ENCODE results near the gene HSCB. TPM values are rescaled to one million over a fixed set of nuclear protein-coding genes. Genes with fewer than 3 reads are reported as not detected.

HSCB gene
- total and polyA plus RNA-seq, 2 of the 4 experiments (the other 2 are of a cell fraction) = 5.4 to 13.2 TPM

GRCh38 chr22:28792491-28793383, 50.9 kb downstream of the HSCB start:
- DNase-seq = no peak
- H3K18ac ChIP-seq (ENCODE audit: low read depth, low read length) = no peak overlapping the region
- peaks cover 3% of the 10 kb centered on the region; the same call in 1 of the 2 replicates for H3K4me1 ChIP-seq (ENCODE audit: control insufficient read depth, insufficient read depth, low read length)
- H4K20me1 ChIP-seq (ENCODE audit: insufficient read depth, low read length) = peaks cover 43% of the 10 kb centered on the region
- dilution Hi-C loops (cut with HindIII; ENCODE audit: low sequenced_read_pairs, unreplicated experiment) (no loop called here), in situ Hi-C loops (cut with MboI; ENCODE audit: low sequenced_read_pairs) (no loop called here), intact Hi-C loops (cut with micrococcal nuclease) (loop anchor here (10.0 kb wide), 1 partner anchor 188 kb away; no protein-coding TSS in a partner anchor)
- H3K27ac ChIP-seq (ENCODE audit: insufficient read depth, low read length) = no peak overlapping the region
- no peak overlapping the region for H3K4ac ChIP-seq (ENCODE audit: low read depth, low read length)
- H3K23ac ChIP-seq (ENCODE audit: low read depth, low read length) = no peak overlapping the region
- peaks cover 16 to 34% of the 10 kb centered on the region in 2 experiments for H3K79me1 ChIP-seq (ENCODE audit: low read depth in 1 of 2, low read length in 2 of 2)
- no peak overlapping the region for H3K56ac ChIP-seq (ENCODE audit: extremely low read depth, insufficient read depth, low read length)
- ATAC-seq (ENCODE audit: low read depth) = peak; percentile 21; the same call in 1 of the 2 replicates
- no peak overlapping the region for H3K9ac ChIP-seq (ENCODE audit: low read depth, low read length)
- no peak overlapping the region for H4K91ac ChIP-seq (ENCODE audit: insufficient read depth, low read depth, low read length)
- no peak overlapping the region for H2AK9ac ChIP-seq (replicated peaks; ENCODE audit: low read depth, low read length, poor library complexity)
- H4K8ac ChIP-seq (ENCODE audit: low read depth in 2 of 2, low read length in 2 of 2) = no peak overlapping the region
- H3K27me3 ChIP-seq (ENCODE audit: control insufficient read depth, insufficient read depth, low read length) = no peaks in the 10 kb centered on the region
- TF ChIP-seq NFE2L2 (IDR thresholded peaks at IDR 0.05; ENCODE audit: low read depth, low read length) (no peak), MAFK (IDR thresholded peaks at IDR 0.05; ENCODE audit: low read depth, low read length) (no peak), RFX5 (IDR thresholded peaks at IDR 0.05; ENCODE audit: low read depth, low read length) (no peak), BHLHE40 (IDR thresholded peaks at IDR 0.05; ENCODE audit: low read depth, low read length) (no peak), RAD21 (IDR thresholded peaks at IDR 0.05; ENCODE audit: low read length) (no peak)
- TF ChIP-seq, protein P1, sequence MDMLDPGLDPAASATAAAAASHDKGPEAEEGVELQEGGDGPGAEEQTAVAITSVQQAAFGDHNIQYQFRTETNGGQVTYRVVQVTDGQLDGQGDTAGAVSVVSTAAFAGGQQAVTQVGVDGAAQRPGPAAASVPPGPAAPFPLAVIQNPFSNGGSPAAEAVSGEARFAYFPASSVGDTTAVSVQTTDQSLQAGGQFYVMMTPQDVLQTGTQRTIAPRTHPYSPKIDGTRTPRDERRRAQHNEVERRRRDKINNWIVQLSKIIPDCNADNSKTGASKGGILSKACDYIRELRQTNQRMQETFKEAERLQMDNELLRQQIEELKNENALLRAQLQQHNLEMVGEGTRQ (IDR thresholded peaks at IDR 0.05; ENCODE audit: low read depth, low read length) = no peak
- POLR2A ChIA-PET (ENCODE audit: unreplicated experiment) = no interaction called here
- no peak overlapping the region for H2AFZ ChIP-seq (replicated peaks; ENCODE audit: low read length, poor library complexity)
- H3K4me3 ChIP-seq (ENCODE audit: insufficient read depth, low read depth, low read length) = no peak overlapping the region
- H2BK120ac ChIP-seq (ENCODE audit: low read depth, low read length) = no peak overlapping the region
- BruUV-seq (replicated peaks) = no TSS peak
- H2BK5ac ChIP-seq (ENCODE audit: low read depth, low read length, poor library complexity, severe bottlenecking) = no peak overlapping the region
- H3K9me1 ChIP-seq (ENCODE audit: insufficient read depth, low read length) = peaks cover 8% of the 10 kb centered on the region; the same call in 1 of the 2 replicates
- peaks cover 33% of the 10 kb centered on the region for H3K36me3 ChIP-seq (ENCODE audit: control insufficient read depth, insufficient read depth, low read length)
- no peak overlapping the region for H2BK20ac ChIP-seq (ENCODE audit: low read depth, low read length)
- CTCF ChIA-PET = interaction anchor here (0.6 kb wide), 2 partner anchors 10 to 254 kb away, joined by 3 read pairs; no protein-coding TSS in a partner anchor
- H3K4me2 ChIP-seq (ENCODE audit: low read depth, low read length) = no peak overlapping the region
- H4K5ac ChIP-seq (ENCODE audit: low read depth, low read length) = no peak overlapping the region
- 86% methylated on average over 6 of the region's 15 CpGs; no CpG with 5 or more reads in 1 of the 2 experiments for WGBS, 2 experiments (ENCODE audit: extremely low coverage in 2 of 2, insufficient read length in 1 of 2)
- H2BK15ac ChIP-seq (ENCODE audit: low read depth, low read length) = no peak overlapping the region
- H3K9me3 ChIP-seq (ENCODE audit: control insufficient read depth, insufficient read depth, low read length) = no peaks in the 10 kb centered on the region
- H3K14ac ChIP-seq (replicated peaks; ENCODE audit: low read depth, low read length) = no peak overlapping the region
- H2AK5ac ChIP-seq (ENCODE audit: low read depth, low read length) = no peak overlapping the region
